ENCODE results near the gene JKAMP.
"Not testable (repeated sequence)": the region's sequence is repeated elsewhere in the genome, so short reads cannot be mapped to it uniquely, and the experiment has no call there.

JKAMP gene

GRCh38 chr14:59483819-59484638, at the start of gene JKAMP, which contains the start of gene L3HYPDH:
JKAMP (plus strand) TSS chr14:59484517; CDS start chr14:59484590, 73 bp downstream.
L3HYPDH (minus strand) TSS chr14:59484408; CDS start chr14:59484316, 92 bp downstream.
- peak; percentile 92 to 99 for DNase-seq (ENCODE audit: low spot score in 2 of 2)
- Histone ChIP-seq H3K36me3 (replicated peaks) (peaks cover 29% of the 10 kb centered on the region), H3K4me3 (peak within 1 kb of the TSS; percentile 82), H3K4me1 (peaks cover 17% of the 10 kb centered on the region), H3K9me3 (no peaks in the 10 kb centered on the region), H3K27me3 (ENCODE audit: low read depth) (no peaks in the 10 kb centered on the region)
- in situ Hi-C loops (cut with MboI; ENCODE audit: low sequenced_read_pairs) = no loop called here

- in situ Hi-C loops (cut with MboI; ENCODE audit: low sequenced_read_pairs) = no loop called here
- H3K36me3 ChIP-seq (replicated peaks) = no peaks in the 10 kb centered on the region; the same call in 1 of the 2 replicates
- H3K4me3 ChIP-seq = no peak overlapping the region
- DNase-seq (ENCODE audit: low spot score in 2 of 2) = no peak
- no peaks in the 10 kb centered on the region for H3K4me1 ChIP-seq
- H3K27me3 ChIP-seq (ENCODE audit: low read depth) = no peaks in the 10 kb centered on the region
- H3K9me3 ChIP-seq = no peaks in the 10 kb centered on the region
Observed at GRCh38 chr14:59435101-59435500, 49.2 kb upstream of the JKAMP start.

GRCh38 chr14:59435987-59436386, 48.3 kb upstream of the JKAMP start:
- Histone ChIP-seq H3K4me1 (no peaks in the 10 kb centered on the region), H3K9me3 (no peaks in the 10 kb centered on the region), H3K27me3 (ENCODE audit: low read depth) (no peaks in the 10 kb centered on the region), H3K4me3 (no peak overlapping the region), H3K36me3 (replicated peaks) (no peaks in the 10 kb centered on the region; the same call in 1 of the 2 replicates)
- in situ Hi-C loops (cut with MboI; ENCODE audit: low sequenced_read_pairs) = no loop called here
- no peak for DNase-seq (ENCODE audit: low spot score in 2 of 2)

- Histone ChIP-seq H3K4me1 (no peaks in the 10 kb centered on the region), H3K9me3 (no peaks in the 10 kb centered on the region), H3K36me3 (replicated peaks) (no peaks in the 10 kb centered on the region; the same call in 1 of the 2 replicates), H3K4me3 (no peak overlapping the region), H3K27me3 (ENCODE audit: low read depth) (no peaks in the 10 kb centered on the region)
- in situ Hi-C loops (cut with MboI; ENCODE audit: low sequenced_read_pairs) = no loop called here
- no peak for DNase-seq (ENCODE audit: low spot score in 2 of 2)
Observed at GRCh38 chr14:59438195-59438647, 46.1 kb upstream of the JKAMP start.

GRCh38 chr14:59439256-59439965, 44.9 kb upstream of the JKAMP start:
- H3K4me1 ChIP-seq = no peaks in the 10 kb centered on the region
- in situ Hi-C loops (cut with MboI; ENCODE audit: low sequenced_read_pairs) = no loop called here
- no peak overlapping the region for H3K4me3 ChIP-seq
- no peak for DNase-seq (ENCODE audit: low spot score in 2 of 2)
- no peaks in the 10 kb centered on the region; the same call in 1 of the 2 replicates for H3K36me3 ChIP-seq (replicated peaks)
- H3K27me3 ChIP-seq (ENCODE audit: low read depth) = no peaks in the 10 kb centered on the region
- no peaks in the 10 kb centered on the region for H3K9me3 ChIP-seq

- not testable (repeated sequence) for H3K4me1 ChIP-seq; H3K9me3 ChIP-seq; DNase-seq (ENCODE audit: low spot score in 2 of 2); H3K4me3 ChIP-seq; H3K27me3 ChIP-seq (ENCODE audit: low read depth)
- peaks cover 10% of the 10 kb centered on the region for H3K36me3 ChIP-seq (replicated peaks)
- in situ Hi-C loops (cut with MboI; ENCODE audit: low sequenced_read_pairs) = loop anchor here (5.0 kb wide), 1 partner anchor 321 kb away; no protein-coding TSS in a partner anchor
Observed at GRCh38 chr14:59448673-59449072, 35.6 kb upstream of the JKAMP start.

GRCh38 chr14:59450716-59451115, 33.6 kb upstream of the JKAMP start:
- Histone ChIP-seq H3K9me3 (no peaks in the 10 kb centered on the region), H3K4me3 (no peak overlapping the region), H3K36me3 (replicated peaks) (peaks cover 12% of the 10 kb centered on the region), H3K4me1 (no peaks in the 10 kb centered on the region), H3K27me3 (ENCODE audit: low read depth) (no peaks in the 10 kb centered on the region)
- in situ Hi-C loops (cut with MboI; ENCODE audit: low sequenced_read_pairs) = no loop called here
- no peak for DNase-seq (ENCODE audit: low spot score in 2 of 2)

- no peaks in the 10 kb centered on the region for H3K9me3 ChIP-seq
- no peaks in the 10 kb centered on the region for H3K27me3 ChIP-seq (ENCODE audit: low read depth)
- in situ Hi-C loops (cut with MboI; ENCODE audit: low sequenced_read_pairs) = no loop called here
- DNase-seq (ENCODE audit: low spot score in 2 of 2) = no peak
- H3K4me3 ChIP-seq = no peak overlapping the region
- H3K36me3 ChIP-seq (replicated peaks) = peaks cover 21% of the 10 kb centered on the region
- H3K4me1 ChIP-seq = no peaks in the 10 kb centered on the region
Observed at GRCh38 chr14:59451849-59452248, 32.5 kb upstream of the JKAMP start.

- Histone ChIP-seq H3K36me3 (replicated peaks) (peaks cover 30% of the 10 kb centered on the region), H3K9me3 (no peaks in the 10 kb centered on the region), H3K4me3 (no peak overlapping the region), H3K27me3 (ENCODE audit: low read depth) (no peaks in the 10 kb centered on the region), H3K4me1 (no peaks in the 10 kb centered on the region)
- DNase-seq (ENCODE audit: low spot score in 2 of 2) = no peak
- in situ Hi-C loops (cut with MboI; ENCODE audit: low sequenced_read_pairs) = no loop called here
Observed at GRCh38 chr14:59454139-59454538, 30.2 kb upstream of the JKAMP start.

- DNase-seq (ENCODE audit: low spot score in 2 of 2) = no peak
- Histone ChIP-seq H3K4me3 (no peak overlapping the region), H3K4me1 (no peaks in the 10 kb centered on the region), H3K9me3 (no peaks in the 10 kb centered on the region), H3K27me3 (ENCODE audit: low read depth) (no peaks in the 10 kb centered on the region), H3K36me3 (replicated peaks) (peaks cover 39% of the 10 kb centered on the region)
- in situ Hi-C loops (cut with MboI; ENCODE audit: low sequenced_read_pairs) = no loop called here
Observed at GRCh38 chr14:59455411-59455810, 28.9 kb upstream of the JKAMP start.

GRCh38 chr14:59458486-59458885, 25.8 kb upstream of the JKAMP start:
- Histone ChIP-seq H3K36me3 (replicated peaks) (peaks cover 39% of the 10 kb centered on the region), H3K27me3 (ENCODE audit: low read depth) (no peaks in the 10 kb centered on the region), H3K4me1 (no peaks in the 10 kb centered on the region), H3K4me3 (no peak overlapping the region), H3K9me3 (no peaks in the 10 kb centered on the region)
- no peak for DNase-seq (ENCODE audit: low spot score in 2 of 2)
- in situ Hi-C loops (cut with MboI; ENCODE audit: low sequenced_read_pairs) = no loop called here

GRCh38 chr14:59460378-59460777, 23.9 kb upstream of the JKAMP start:
- Histone ChIP-seq H3K4me3 (no peak overlapping the region), H3K9me3 (no peaks in the 10 kb centered on the region), H3K36me3 (replicated peaks) (peaks cover 47% of the 10 kb centered on the region), H3K4me1 (no peaks in the 10 kb centered on the region), H3K27me3 (ENCODE audit: low read depth) (no peaks in the 10 kb centered on the region)
- DNase-seq (ENCODE audit: low spot score in 2 of 2) = no peak
- in situ Hi-C loops (cut with MboI; ENCODE audit: low sequenced_read_pairs) = no loop called here

- DNase-seq (ENCODE audit: low spot score in 2 of 2) = no peak
- in situ Hi-C loops (cut with MboI; ENCODE audit: low sequenced_read_pairs) = no loop called here
- Histone ChIP-seq H3K4me3 (no peak overlapping the region), H3K36me3 (replicated peaks) (peaks cover 45% of the 10 kb centered on the region), H3K27me3 (ENCODE audit: low read depth) (no peaks in the 10 kb centered on the region), H3K9me3 (no peaks in the 10 kb centered on the region), H3K4me1 (no peaks in the 10 kb centered on the region)
Observed at GRCh38 chr14:59461891-59462290, 22.4 kb upstream of the JKAMP start.
